ENCODE measurements around the gene CFAP91. TPM values are rescaled to one million over a fixed set of nuclear protein-coding genes. Genes with fewer than 3 reads are reported as not detected.

Gene CFAP91
- total and polyA plus RNA-seq, 4 donors, result 0.23 to 1.3 (median 0.55) TPM

- 83% methylated on average over 1 of the region's 1 CpG for WGBS
- Histone ChIP-seq H3K36me3 (ENCODE audit: control insufficient read depth in 4 of 4, insufficient read depth in 3 of 4, low read depth in 1 of 4, low read length in 3 of 4) (no peaks in the 10 kb centered on the region), H3K27ac (ENCODE audit: low read depth in 1 of 2, low read length in 2 of 2) (no peak overlapping the region), H3K27me3 (ENCODE audit: control insufficient read depth in 4 of 4, insufficient read depth in 4 of 4, low read length in 3 of 4) (no peaks in the 10 kb centered on the region), H3K9me3 (ENCODE audit: control insufficient read depth in 4 of 4, low read length in 3 of 4) (no peaks in the 10 kb centered on the region), H3K4me1 (ENCODE audit: control insufficient read depth in 4 of 4, insufficient read depth in 4 of 4, low read length in 3 of 4) (no peaks in the 10 kb centered on the region), H3K9ac (ENCODE audit: low read depth in 1 of 2, low read length in 2 of 2) (no peak overlapping the region), H3K4me3 (ENCODE audit: low read depth in 1 of 3, low read length in 3 of 3) (no peak overlapping the region)
- DNase-seq (ENCODE audit: low spot score), result no peak
- TF ChIP-seq NR2F2 (IDR thresholded peaks at IDR 0.05) (no peak), RXRA (IDR thresholded peaks at IDR 0.05) (no peak), FOXA2 (IDR thresholded peaks at IDR 0.05) (no peak), YY1 (IDR thresholded peaks at IDR 0.05) (no peak), CTCF (IDR thresholded peaks at IDR 0.05; ENCODE audit: low read depth, low read length, missing input control) (no peak), MAX (IDR thresholded peaks at IDR 0.05) (no peak), TAF1 (conservative IDR thresholded peaks at IDR 0.05) (no peak)
Observed at GRCh38 chr3:119662604-119663373, 40.0 kb upstream of the CFAP91 start.

GRCh38 chr3:119663885-119664284 is 38.9 kb upstream of the CFAP91 start:
- no peak overlapping the region for H3K27ac ChIP-seq (ENCODE audit: low read depth in 1 of 2, low read length in 2 of 2)
- TF ChIP-seq REST (IDR thresholded peaks at IDR 0.05) (no peak), ZBTB33 (IDR thresholded peaks at IDR 0.05) (no peak), NR2F2 (IDR thresholded peaks at IDR 0.05) (no peak), GABPA (IDR thresholded peaks at IDR 0.05 in 1 of 2, conservative IDR thresholded peaks at IDR 0.05 in 1 of 2) (no peak), TAF1 (conservative IDR thresholded peaks at IDR 0.05) (no peak), HNF4G (IDR thresholded peaks at IDR 0.05) (no peak), FOXA1 (IDR thresholded peaks at IDR 0.05) (no peak), JUND (IDR thresholded peaks at IDR 0.05) (no peak), ATF3 (IDR thresholded peaks at IDR 0.05) (no peak)
- no peaks in the 10 kb centered on the region for H3K27me3 ChIP-seq (ENCODE audit: control insufficient read depth in 4 of 4, insufficient read depth in 4 of 4, low read length in 3 of 4)
- peaks cover 0 to 5% (median 1%) of the 10 kb centered on the region in 4 donors for H3K36me3 ChIP-seq (ENCODE audit: control insufficient read depth in 4 of 4, insufficient read depth in 3 of 4, low read depth in 1 of 4, low read length in 3 of 4)
- no peaks in the 10 kb centered on the region for H3K9me3 ChIP-seq (ENCODE audit: control insufficient read depth in 4 of 4, low read length in 3 of 4)
- no peak overlapping the region for H3K9ac ChIP-seq (ENCODE audit: low read depth in 1 of 2, low read length in 2 of 2)
- DNase-seq (ENCODE audit: low spot score), result no peak
- 91% methylated on average over 2 of the region's 2 CpGs for WGBS
- H3K4me1 ChIP-seq (ENCODE audit: control insufficient read depth in 4 of 4, insufficient read depth in 4 of 4, low read length in 3 of 4), result no peaks in the 10 kb centered on the region
- H3K4me3 ChIP-seq (ENCODE audit: low read depth in 1 of 3, low read length in 3 of 3), result no peak overlapping the region
